OCI-LY7 (cell line): ENCODE data around the gene THSD7B. TPM values are rescaled to one million over a fixed set of nuclear protein-coding genes. Genes with fewer than 3 reads are reported as not detected.

Experiments
- BruUV-seq: library from RNA; stranded (reverse); fragments of 400-500 nt; replicated peaks from 2 replicates; lab custom pipeline; 2021; lab: Mats Ljungman, UMichigan
- CTCF ChIA-PET: fragments of 300-600 bp; sonication (Branson Sonifier 250); formaldehyde crosslinking; loops from one replicate; lab custom pipeline; 2022; ENCODE audit warnings: antibody characterized with exemption; ENCODE audit not compliant: unreplicated experiment; lab: Charles Lee
- POLR2A ChIA-PET: fragments of 300-600 bp; sonication (Branson Sonifier 250); formaldehyde crosslinking; loops from one replicate; lab custom pipeline; 2022; ENCODE audit warnings: antibody characterized with exemption; lab: Charles Lee
- DNase-seq: peaks from one replicate; pipeline ENCODE4 v3.0.0-alpha.2; 2015; ENCODE audit warnings: low spot score
- H2AFZ ChIP-seq: fragments of 200-600 bp; sonication (generic), shearing (Covaris generic); 2 replicates; pipeline ENCODE4 v1.6.1; 2014; ENCODE audit warnings: mild to moderate bottlenecking, antibody characterized with exemption, low read length, moderate library complexity
- H3K27ac ChIP-seq: fragments of 200-600 bp; sonication (generic); 2 replicates; pipeline ENCODE4 v1.5.1; 2014; ENCODE audit warnings: mixed run types, low read depth, mild to moderate bottlenecking, moderate library complexity, low read length, inconsistent platforms; ENCODE audit not compliant: poor library complexity, severe bottlenecking
- H3K36me3 ChIP-seq: fragments of 200-600 bp; sonication (generic); 2 replicates; pipeline ENCODE4 v1.6.1; 2014; ENCODE audit warnings: mild to moderate bottlenecking, antibody characterized with exemption, low read length, moderate library complexity, mixed read lengths; ENCODE audit not compliant: insufficient read depth
- H3K4me1 ChIP-seq: fragments of 200-600 bp; sonication (generic); 2 replicates; pipeline ENCODE4 v1.5.1; 2014; ENCODE audit warnings: mild to moderate bottlenecking, low read length; ENCODE audit not compliant: insufficient read depth, poor library complexity, severe bottlenecking
- H3K4me2 ChIP-seq: fragments of 200-600 bp; sonication (generic); 2 replicates; pipeline ENCODE4 v1.6.1; 2014; ENCODE audit warnings: mild to moderate bottlenecking, low read length
- H3K4me3 ChIP-seq: fragments of 200-600 bp; sonication (generic); 2 replicates; pipeline ENCODE4 v1.5.1; 2014; ENCODE audit warnings: mild to moderate bottlenecking, low read depth, low read length; ENCODE audit not compliant: poor library complexity, severe bottlenecking
- H3K79me2 ChIP-seq: fragments of 200-600 bp; sonication (generic); 2 replicates; pipeline ENCODE4 v1.6.1; 2016; ENCODE audit warnings: low read depth, mild to moderate bottlenecking, low read length, moderate library complexity, mixed read lengths; ENCODE audit not compliant: insufficient read depth
- H3K9me2 ChIP-seq: fragments of 200-600 bp; sonication (generic); 2 replicates; pipeline ENCODE4 v1.6.1; 2016; ENCODE audit warnings: mild to moderate bottlenecking, low read length, mixed read lengths; ENCODE audit not compliant: insufficient read depth
- H3K9me3 ChIP-seq: fragments of 200-600 bp; sonication (generic); 2 replicates; pipeline ENCODE4 v1.6.1; 2014; ENCODE audit warnings: mild to moderate bottlenecking, mixed run types, low read length, mixed read lengths
- H4K20me1 ChIP-seq: fragments of 200-600 bp; sonication (generic); 2 replicates; pipeline ENCODE4 v1.6.1; 2014; ENCODE audit warnings: mild to moderate bottlenecking, antibody characterized with exemption, low read length, moderate library complexity, mixed read lengths; ENCODE audit not compliant: insufficient read depth
- CTCF ChIP-seq: fragments of 200-600 bp; sonication (generic); conservative IDR thresholded peaks from 2 replicates; pipeline ENCODE4 v1.5.1; 2014; ENCODE audit warnings: mild to moderate bottlenecking, antibody characterized with exemption, low read length, moderate library complexity, mixed read lengths
- EZH2phosphoT487 ChIP-seq: fragments of 200-600 bp; sonication (generic); IDR thresholded peaks from 2 replicates; pipeline ENCODE4 v1.6.1; 2018; ENCODE audit warnings: low read depth, borderline replicate concordance, mild to moderate bottlenecking, mixed run types, antibody characterized with exemption, low read length, moderate library complexity, mixed read lengths
- intact Hi-C: fragments of 100-400 bp; cut with micrococcal nuclease; formaldehyde crosslinking; loops from one replicate; pipeline ENCODE4 v1.10.0; 2022; ENCODE audit not compliant: unreplicated experiment
- total RNA-seq, 2 experiments: library from RNA; depleted of rRNA in 1 of 2; stranded (reverse); fragments of >200 nt in 1 of 2; shearing (Covaris generic) in 1 of 2; gene quantifications; 2 replicates each; pipeline ENCODE4 v1.2.3, GENCODE V29; 2014 to 2022

Gene THSD7B
- total RNA-seq, 2 experiments from 2014 or later, result 1.8 TPM

GRCh38 chr2:137254052-137254451 is 488.7 kb downstream of the THSD7B start:
- Histone ChIP-seq H3K9me3 (no peaks in the 10 kb centered on the region), H2AFZ (no peak overlapping the region), H3K4me2 (no peak overlapping the region), H3K4me1 (no peaks in the 10 kb centered on the region), H3K79me2 (no peaks in the 10 kb centered on the region), H3K36me3 (no peaks in the 10 kb centered on the region), H3K9me2 (no peaks in the 10 kb centered on the region), H4K20me1 (no peaks in the 10 kb centered on the region), H3K27ac (no peak overlapping the region), H3K4me3 (no peak overlapping the region)
- no peak for TF ChIP-seq CTCF
- TF ChIP-seq EZH2phosphoT487, result no peak
- no peak for DNase-seq
- CTCF ChIA-PET, result no interaction called here
- intact Hi-C loops, result no loop called here
- no TSS peak for BruUV-seq
- POLR2A ChIA-PET, result interaction anchor here (0.8 kb wide), 1 partner anchor 529 kb away, joined by 4 read pairs; no protein-coding TSS in a partner anchor

- H4K20me1 ChIP-seq, result no peaks in the 10 kb centered on the region
- no peak overlapping the region for H3K27ac ChIP-seq
- CTCF ChIA-PET, result no interaction called here
- POLR2A ChIA-PET, result no interaction called here
- H3K9me2 ChIP-seq, result no peaks in the 10 kb centered on the region
- intact Hi-C loops, result no loop called here
- H3K4me3 ChIP-seq, result no peak overlapping the region
- H3K4me1 ChIP-seq, result no peaks in the 10 kb centered on the region
- no peaks in the 10 kb centered on the region for H3K79me2 ChIP-seq
- H3K4me2 ChIP-seq, result no peak overlapping the region
- H3K9me3 ChIP-seq, result no peaks in the 10 kb centered on the region
- no peaks in the 10 kb centered on the region for H3K36me3 ChIP-seq
- no peak for DNase-seq
- no peak overlapping the region for H2AFZ ChIP-seq
- no TSS peak for BruUV-seq
- TF ChIP-seq EZH2phosphoT487 (no peak), CTCF (no peak)
Observed at GRCh38 chr2:137255345-137255744, 490.0 kb downstream of the THSD7B start.

- POLR2A ChIA-PET, result no interaction called here
- no peak overlapping the region for H2AFZ ChIP-seq
- CTCF ChIA-PET, result no interaction called here
- BruUV-seq, result no TSS peak
- H4K20me1 ChIP-seq, result no peaks in the 10 kb centered on the region
- H3K4me3 ChIP-seq, result no peak overlapping the region
- no peaks in the 10 kb centered on the region for H3K79me2 ChIP-seq
- no peak overlapping the region for H3K4me2 ChIP-seq
- H3K9me3 ChIP-seq, result no peaks in the 10 kb centered on the region
- H3K36me3 ChIP-seq, result no peaks in the 10 kb centered on the region
- no peak overlapping the region for H3K27ac ChIP-seq
- H3K9me2 ChIP-seq, result no peaks in the 10 kb centered on the region
- DNase-seq, result no peak
- H3K4me1 ChIP-seq, result no peaks in the 10 kb centered on the region
- TF ChIP-seq CTCF, result no peak
- no peak for TF ChIP-seq EZH2phosphoT487
- intact Hi-C loops, result no loop called here
Observed at GRCh38 chr2:137255990-137256389, 490.6 kb downstream of the THSD7B start.
